Lower leg skin (tissue), 4 donors: Measurements from ENCODE around the gene KCNS1. TPM values are rescaled to one million over a fixed set of nuclear protein-coding genes. Genes with fewer than 3 reads are reported as not detected.

ENCODE experiments used
- DNase-seq, 2 donors: peaks; one replicate each; pipeline ENCODE4 v3.0.0-alpha.2; 2019; ENCODE audit warnings: low spot score in 2 of 2
- H3K4me3 ChIP-seq: fragments of 200-600 bp; sonication (generic); 2 replicates; pipeline ENCODE4 v1.5.1; 2017; ENCODE audit warnings: mild to moderate bottlenecking, low read depth; ENCODE audit not compliant: poor library complexity, severe bottlenecking
- POLR2A ChIP-seq, 2 donors: fragments of 450-650 bp; IDR thresholded peaks; one replicate each; pipeline ENCODE4 v1.6.1; 2016 to 2017; ENCODE audit warnings: antibody characterized with exemption in 2 of 2, mild to moderate bottlenecking in 1 of 2, moderate library complexity in 1 of 2
- WGBS, 2 donors: methylation state at CpG; one replicate each; pipeline ENCODE4 v1.1.5; 2018; 5-methylcytosine and 5-hydroxymethylcytosine counted together
- intact Hi-C: fragments of 100-400 bp; cut with DNase I; formaldehyde crosslinking; loops from one replicate; pipeline ENCODE4 v1.15.0; 2023; ENCODE audit warnings: low total_unique reads
- total RNA-seq, 4 donors: library from RNA; depleted of rRNA; stranded (reverse); fragments of >200 nt; gene quantifications; one replicate each; pipeline ENCODE4 v1.1.0, GENCODE V29; 2016
- TF ChIP-seq, protein P1 (sequence below), 3 donors: fragments of 450-650 bp; IDR thresholded peaks; one replicate each; pipeline ENCODE4 v1.5.1; 2016; ENCODE audit warnings: antibody characterized with exemption in 3 of 3, mild to moderate bottlenecking in 3 of 3, moderate library complexity in 2 of 3

KCNS1 gene
- total RNA-seq, 4 donors from 2014 or later = 0.84 to 2.3 (median 1.3) TPM

GRCh38 chr20:45096781-45097180, 4.1 kb downstream of the KCNS1 start:
- intact Hi-C loops = loop anchor here (10.0 kb wide), 1 partner anchor 52 kb away; no protein-coding TSS in a partner anchor
- 46 to 56% methylated on average over 9 of the region's 9 CpGs for WGBS, 2 donors

DNA sequence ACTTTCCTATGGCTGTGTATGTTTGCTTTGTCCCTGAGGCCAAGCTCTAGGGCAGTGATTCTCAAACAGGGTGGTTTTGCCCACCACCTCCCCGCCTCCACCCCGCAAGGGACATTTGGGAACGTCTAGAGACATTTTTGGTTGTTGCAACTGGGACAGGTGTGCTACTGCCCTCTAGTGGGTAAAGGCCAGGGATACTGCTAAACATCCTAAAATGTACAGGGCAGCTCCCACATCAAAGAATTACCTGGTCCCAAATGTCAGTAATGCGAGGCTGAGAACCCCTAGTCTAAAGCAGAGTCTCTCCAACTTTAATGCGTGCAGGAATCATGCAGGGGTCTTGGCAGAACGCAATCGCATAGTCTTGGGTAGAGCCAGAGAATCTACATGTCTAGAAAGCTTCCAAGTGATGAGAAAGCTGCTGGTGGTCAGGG, 5.1 kb downstream of the KCNS1 start:
- no peak overlapping the region for H3K4me3 ChIP-seq
- intact Hi-C loops = loop anchor here (10.0 kb wide), 1 partner anchor 51 kb away; no protein-coding TSS in a partner anchor
- DNase-seq = peak in 1 of 2 donors; percentile 47
- TF ChIP-seq POLR2A (IDR thresholded peaks at IDR 0.05) = no peak
- TF ChIP-seq, protein P1, sequence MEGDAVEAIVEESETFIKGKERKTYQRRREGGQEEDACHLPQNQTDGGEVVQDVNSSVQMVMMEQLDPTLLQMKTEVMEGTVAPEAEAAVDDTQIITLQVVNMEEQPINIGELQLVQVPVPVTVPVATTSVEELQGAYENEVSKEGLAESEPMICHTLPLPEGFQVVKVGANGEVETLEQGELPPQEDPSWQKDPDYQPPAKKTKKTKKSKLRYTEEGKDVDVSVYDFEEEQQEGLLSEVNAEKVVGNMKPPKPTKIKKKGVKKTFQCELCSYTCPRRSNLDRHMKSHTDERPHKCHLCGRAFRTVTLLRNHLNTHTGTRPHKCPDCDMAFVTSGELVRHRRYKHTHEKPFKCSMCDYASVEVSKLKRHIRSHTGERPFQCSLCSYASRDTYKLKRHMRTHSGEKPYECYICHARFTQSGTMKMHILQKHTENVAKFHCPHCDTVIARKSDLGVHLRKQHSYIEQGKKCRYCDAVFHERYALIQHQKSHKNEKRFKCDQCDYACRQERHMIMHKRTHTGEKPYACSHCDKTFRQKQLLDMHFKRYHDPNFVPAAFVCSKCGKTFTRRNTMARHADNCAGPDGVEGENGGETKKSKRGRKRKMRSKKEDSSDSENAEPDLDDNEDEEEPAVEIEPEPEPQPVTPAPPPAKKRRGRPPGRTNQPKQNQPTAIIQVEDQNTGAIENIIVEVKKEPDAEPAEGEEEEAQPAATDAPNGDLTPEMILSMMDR (IDR thresholded peaks at IDR 0.05) = no peak
- WGBS, 2 donors = 6 to 9% methylated on average over 7 of the region's 7 CpGs

More at GRCh38 chr20:45096781-45097180, 4.1 kb downstream of the KCNS1 start:
- TF ChIP-seq, protein P1 (IDR thresholded peaks at IDR 0.05) = no peak
- no peak for TF ChIP-seq POLR2A (IDR thresholded peaks at IDR 0.05)
- H3K4me3 ChIP-seq = no peak overlapping the region
- no peak for DNase-seq

DNA sequence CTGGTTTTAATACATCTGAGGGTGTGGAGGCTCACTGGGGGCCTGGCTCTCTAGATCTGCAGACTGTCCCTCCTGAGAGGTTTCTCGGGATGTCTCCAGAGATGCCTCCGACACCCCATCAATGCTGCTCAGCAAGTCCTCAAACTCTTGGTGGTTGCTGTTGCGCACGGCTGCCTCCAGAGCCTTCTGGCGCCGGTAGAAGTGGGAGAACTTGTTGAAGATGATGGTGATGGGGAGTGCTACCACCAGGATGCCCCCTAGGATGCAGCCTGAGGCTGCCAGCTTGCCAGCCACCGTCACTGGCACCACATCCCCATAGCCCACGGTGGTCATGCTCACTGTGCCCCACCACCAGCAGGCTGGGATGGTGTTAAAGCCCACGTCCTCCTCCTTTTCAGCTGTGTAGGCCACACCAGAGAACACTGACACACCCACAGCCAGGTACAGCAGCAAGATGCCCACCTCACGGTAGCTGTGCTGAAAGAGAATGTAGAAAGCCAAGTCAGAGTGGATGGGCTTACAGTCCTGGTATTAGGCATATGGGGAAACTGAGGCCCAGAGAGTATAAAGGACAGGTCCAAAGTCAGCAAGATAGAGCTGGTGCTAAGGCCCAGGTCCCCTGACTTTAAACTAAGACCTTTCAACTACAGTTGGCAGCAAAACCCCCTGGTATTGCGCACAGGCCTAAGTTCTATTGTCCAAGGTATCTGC, 5.9 kb downstream of the KCNS1 start:
- TF ChIP-seq POLR2A (IDR thresholded peaks at IDR 0.05) = no peak
- TF ChIP-seq, protein P1 (IDR thresholded peaks at IDR 0.05) = no peak
- H3K4me3 ChIP-seq = no peak overlapping the region
- WGBS, 2 donors = 88 to 94% methylated on average over 5 to 11 of the region's 11 CpGs
- DNase-seq = no peak
- intact Hi-C loops = loop anchor here (10.0 kb wide), 1 partner anchor 50 kb away; no protein-coding TSS in a partner anchor

DNA sequence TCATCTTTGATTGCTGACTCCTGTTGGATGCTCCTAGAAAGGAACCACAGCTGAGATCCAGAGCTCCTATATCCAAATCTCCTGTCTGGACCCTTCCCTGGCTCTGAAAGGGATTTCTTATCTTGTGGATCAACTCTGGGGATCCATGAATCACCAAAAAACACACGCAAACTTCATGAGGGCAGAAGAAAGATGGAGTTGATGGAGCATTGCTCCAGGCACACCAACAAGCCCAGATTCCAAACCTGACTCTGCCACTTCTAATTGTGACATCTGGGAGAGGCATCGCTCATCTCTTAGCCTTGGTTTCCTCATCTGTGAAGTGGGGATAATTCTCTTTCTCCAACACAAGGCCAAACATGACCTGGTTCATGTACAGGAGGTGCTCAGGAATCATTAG, 6.7 kb downstream of the KCNS1 start:
- TF ChIP-seq, protein P1 (IDR thresholded peaks at IDR 0.05) = no peak
- no peak for TF ChIP-seq POLR2A (IDR thresholded peaks at IDR 0.05)
- H3K4me3 ChIP-seq = no peak overlapping the region
- DNase-seq = no peak
- WGBS, 2 donors = 77 to 83% methylated on average over 2 of the region's 2 CpGs
- intact Hi-C loops = loop anchor here (10.0 kb wide), 1 partner anchor 49 kb away; no protein-coding TSS in a partner anchor

DNA sequence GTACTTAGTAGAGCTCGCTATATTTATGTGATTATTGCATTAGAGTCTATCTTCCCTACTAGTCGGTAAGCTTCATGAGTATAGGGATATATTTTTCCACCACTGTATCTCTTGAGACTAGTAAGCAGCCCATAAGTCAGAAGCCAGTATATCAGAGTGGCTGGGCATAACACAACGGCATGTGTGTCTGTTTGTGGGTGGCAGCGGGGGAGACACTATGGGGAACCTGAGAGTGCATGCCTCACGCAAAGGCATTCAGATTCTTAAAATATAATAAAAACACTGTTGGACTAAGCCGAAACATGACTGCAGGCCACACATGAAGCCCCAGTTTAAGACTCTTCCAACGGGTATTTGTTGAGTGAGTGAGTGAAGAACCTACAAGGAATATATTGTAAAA, 8.0 kb downstream of the KCNS1 start:
- no peak overlapping the region for H3K4me3 ChIP-seq
- 87% methylated on average over 7 of the region's 7 CpGs for WGBS, 2 donors
- TF ChIP-seq POLR2A (IDR thresholded peaks at IDR 0.05) = no peak
- TF ChIP-seq, protein P1 (IDR thresholded peaks at IDR 0.05) = no peak
- no peak for DNase-seq
- intact Hi-C loops = loop anchor here (10.0 kb wide), 1 partner anchor 48 kb away; no protein-coding TSS in a partner anchor
